ENCODE data around the gene PPIH.

- TF ChIP-seq CTCF (conservative IDR thresholded peaks at IDR 0.05) (no peak), EZH2 (IDR thresholded peaks at IDR 0.05; ENCODE audit: low read depth) (no peak)
Observed at GRCh38 chr1:42613803-42614131, 44.5 kb upstream of the PPIH start.
